HUDEP-2 (cell line): Measurements from ENCODE around the gene ARHGEF9.

Source experiments
- DNase-seq, 76 experiments: peaks; one replicate each; lab custom pipeline; 2025; ENCODE audit not compliant: unreplicated experiment in 76 of 76; lab: John Stamatoyannopoulos, UW

ARHGEF9 gene

GRCh38 chrX:63747331-63747730, 37.7 kb downstream of the ARHGEF9 start:
- no peak for DNase-seq

- no peak for DNase-seq
Measured at GRCh38 chrX:63746715-63747114, 38.3 kb downstream of the ARHGEF9 start.

GRCh38 chrX:63746278-63746677, 38.7 kb downstream of the ARHGEF9 start:
- no peak for DNase-seq

- no peak for DNase-seq
Measured at GRCh38 chrX:63744850-63745394, 40.1 kb downstream of the ARHGEF9 start.

- no peak for DNase-seq
Measured at GRCh38 chrX:63743596-63743995, 41.4 kb downstream of the ARHGEF9 start.

- no peak for DNase-seq
Measured at GRCh38 chrX:63740382-63740781, 44.6 kb downstream of the ARHGEF9 start.

- DNase-seq: no peak
Measured at GRCh38 chrX:63739885-63740284, 45.1 kb downstream of the ARHGEF9 start.

- DNase-seq: no peak
Measured at GRCh38 chrX:63738696-63739095, 46.3 kb downstream of the ARHGEF9 start.

- DNase-seq: no peak
Measured at GRCh38 chrX:63737131-63737921, 47.7 kb downstream of the ARHGEF9 start.

- no peak for DNase-seq
Measured at GRCh38 chrX:63735882-63736281, 49.1 kb downstream of the ARHGEF9 start.

GRCh38 chrX:63720293-63720692, 64.7 kb downstream of the ARHGEF9 start:
- DNase-seq: no peak

- DNase-seq: no peak
Measured at GRCh38 chrX:63719633-63720032, 65.4 kb downstream of the ARHGEF9 start.

- no peak for DNase-seq
Measured at GRCh38 chrX:63718010-63718694, 66.9 kb downstream of the ARHGEF9 start.

GRCh38 chrX:63713526-63713925, 71.5 kb downstream of the ARHGEF9 start:
- DNase-seq: no peak

- DNase-seq: peak in 43 of 76 experiments; percentile 0 to 63 (median 12)
Measured at GRCh38 chrX:63708801-63709200, 76.2 kb downstream of the ARHGEF9 start.

GRCh38 chrX:63702556-63702955, 82.5 kb downstream of the ARHGEF9 start:
- no peak for DNase-seq

- peak in 20 of 76 experiments; percentile 0 to 41 (median 4) for DNase-seq
Measured at GRCh38 chrX:63686878-63687714, 97.9 kb downstream of the ARHGEF9 start.

- DNase-seq: no peak
Measured at GRCh38 chrX:63680423-63680822, 104.6 kb downstream of the ARHGEF9 start.

- no peak for DNase-seq
Measured at GRCh38 chrX:63679432-63679831, 105.6 kb downstream of the ARHGEF9 start.

GRCh38 chrX:63675716-63676115, 109.3 kb downstream of the ARHGEF9 start:
- no peak for DNase-seq

- DNase-seq: no peak
Measured at GRCh38 chrX:63673896-63674295, 111.1 kb downstream of the ARHGEF9 start.
